Frontal cortex (tissue), 4 donors: ENCODE measurements around the gene CABP2. TPM values are rescaled to one million over a fixed set of nuclear protein-coding genes. Genes with fewer than 3 reads are reported as not detected.
"Not testable (repeated sequence)": the region's sequence is repeated elsewhere in the genome, so short reads cannot be mapped to it uniquely, and the experiment has no call there.

ENCODE experiments used
- DNase-seq, 2 donors: peaks; one replicate each; pipeline ENCODE4 v3.0.0; 2012; ENCODE audit warnings: low spot score in 2 of 2
- FAIRE-seq: peaks from 2 replicates; lab custom pipeline; 2012; peaks lifted over from hg19 to GRCh38; lab: Jason Lieb, UNC
- small RNA-seq: library from RNA; depleted of rRNA; stranded (forward); fragments of <200 nt; gene quantifications from one replicate; pipeline ENCODE3, GENCODE V24; 2014
- total RNA-seq: library from RNA; depleted of rRNA; stranded (reverse); fragments of >200 nt; gene quantifications from one replicate; pipeline ENCODE4 v1.2.3, GENCODE V29; 2014
- donor health status: control.
- donor health status: control.
- donor health status: control.

Gene CABP2
- total RNA-seq, 1 donor from 2014 or later: not detected

- FAIRE-seq (no peak), DNase-seq (no peak)
These were observed 39.2 kb downstream of the CABP2 start for GRCh38 chr11:67483831-67484665.

DNA sequence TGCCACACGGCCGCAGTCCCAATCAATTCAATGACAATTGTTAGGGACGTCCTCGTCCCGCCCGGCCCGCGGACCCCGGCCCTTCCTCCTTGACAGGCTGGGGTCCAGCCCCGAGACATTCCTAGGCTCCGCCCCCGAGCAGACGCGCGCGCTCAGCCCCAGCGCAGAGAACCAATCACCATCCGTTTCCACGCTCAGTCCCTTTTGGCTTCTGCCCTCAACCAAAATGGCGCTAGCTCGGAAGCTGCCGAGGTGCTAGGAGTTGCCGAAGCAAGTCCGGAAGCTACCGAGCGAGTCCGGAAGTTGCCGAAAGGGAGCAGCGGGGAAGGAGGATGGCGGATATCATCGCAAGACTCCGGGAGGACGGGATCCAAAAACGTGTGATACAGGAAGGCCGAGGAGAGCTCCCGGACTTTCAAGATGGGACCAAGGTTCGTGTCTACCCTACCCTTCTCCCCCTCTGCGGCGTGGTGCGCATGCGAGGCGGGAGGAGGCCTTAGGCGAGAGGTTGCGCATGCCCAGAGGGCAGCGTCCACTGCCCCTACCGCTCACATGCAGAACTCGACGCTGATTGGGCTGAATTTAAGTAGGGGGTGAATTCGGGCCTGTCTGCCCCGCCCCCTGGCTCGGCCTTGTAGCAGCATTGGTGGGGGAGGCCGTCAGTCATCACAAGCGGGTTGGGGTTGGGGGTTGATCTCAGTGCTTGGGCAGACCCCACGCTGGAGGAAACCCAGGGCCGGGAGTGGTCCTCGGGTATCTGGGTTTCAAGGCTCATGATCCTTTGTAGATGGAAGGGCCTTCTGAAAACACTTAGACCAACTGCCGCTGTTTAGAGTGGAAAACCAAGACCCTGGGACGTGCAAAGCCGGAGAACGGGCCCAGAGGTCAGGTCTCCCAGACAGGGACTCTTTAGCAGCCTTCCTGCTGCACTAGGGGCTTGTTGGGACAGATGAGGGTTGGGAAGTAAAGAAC is 40.1 kb downstream of the CABP2 start, which contains the start of gene AIP:
AIP (plus strand) TSS at position 200 of the 972 bp plus-strand sequence; CDS start at position 333, 133 bp downstream.
- FAIRE-seq: no peak

DNA sequence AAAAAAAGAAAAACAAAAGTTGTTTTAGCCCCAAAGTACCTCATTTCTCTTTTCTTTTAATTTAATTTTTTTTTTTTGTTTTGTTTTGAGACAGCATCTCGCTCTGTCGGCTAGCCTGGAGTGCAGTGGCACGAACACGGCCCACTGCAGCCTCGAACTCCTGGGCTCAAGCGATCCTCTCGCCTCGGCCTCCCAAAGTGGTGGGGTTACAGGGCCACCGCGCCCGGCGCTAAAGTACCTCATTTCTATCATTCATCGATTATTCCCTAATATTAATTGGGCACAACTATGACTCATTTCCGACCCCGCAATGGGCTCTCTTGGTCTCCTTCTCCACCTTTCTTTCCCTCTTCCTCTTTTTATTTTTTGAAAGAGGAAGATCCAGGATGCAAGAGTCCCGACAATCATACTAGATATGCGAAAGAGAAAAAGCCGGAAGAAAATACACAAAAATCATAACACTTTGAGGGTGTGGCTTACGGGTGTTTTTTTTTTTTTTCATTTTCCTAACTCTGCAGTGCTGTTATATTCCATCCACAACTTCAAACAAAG is 40.9 kb downstream of the CABP2 start:
- no peak for FAIRE-seq

More for the DNA sequence above, 40.1 kb downstream of the CABP2 start, which contains the start of gene AIP:
- peak; percentile 95 to 97 for DNase-seq

GRCh38 chr11:67477344-67478050 is 45.7 kb downstream of the CABP2 start:
- not testable (repeated sequence) for FAIRE-seq, DNase-seq

More for the DNA sequence above, 40.9 kb downstream of the CABP2 start:
- no peak for DNase-seq

GRCh38 chr11:67476692-67477091 is 46.6 kb downstream of the CABP2 start:
- not testable (repeated sequence) for FAIRE-seq, DNase-seq

DNA sequence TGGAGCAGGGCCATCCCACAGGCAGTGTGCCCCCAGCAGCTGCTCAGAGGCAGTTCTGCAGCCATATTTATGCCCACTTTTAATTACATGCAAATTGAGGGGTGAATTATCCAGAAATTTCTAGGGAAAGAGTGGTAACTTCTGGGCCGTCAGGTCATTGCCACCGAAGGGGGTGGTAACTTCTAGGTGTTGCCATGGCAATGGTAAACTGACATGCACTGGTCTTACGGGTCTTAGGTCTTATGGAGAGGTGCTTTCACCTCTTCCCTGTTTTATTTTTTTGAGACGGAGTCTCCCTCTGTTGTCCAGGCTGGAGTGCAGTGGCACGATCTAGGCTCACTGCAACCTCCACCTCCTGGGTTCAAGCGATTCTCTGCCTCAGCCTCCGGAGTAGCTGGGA is 50.4 kb downstream of the CABP2 start:
- FAIRE-seq (no peak), DNase-seq (no peak)

DNA sequence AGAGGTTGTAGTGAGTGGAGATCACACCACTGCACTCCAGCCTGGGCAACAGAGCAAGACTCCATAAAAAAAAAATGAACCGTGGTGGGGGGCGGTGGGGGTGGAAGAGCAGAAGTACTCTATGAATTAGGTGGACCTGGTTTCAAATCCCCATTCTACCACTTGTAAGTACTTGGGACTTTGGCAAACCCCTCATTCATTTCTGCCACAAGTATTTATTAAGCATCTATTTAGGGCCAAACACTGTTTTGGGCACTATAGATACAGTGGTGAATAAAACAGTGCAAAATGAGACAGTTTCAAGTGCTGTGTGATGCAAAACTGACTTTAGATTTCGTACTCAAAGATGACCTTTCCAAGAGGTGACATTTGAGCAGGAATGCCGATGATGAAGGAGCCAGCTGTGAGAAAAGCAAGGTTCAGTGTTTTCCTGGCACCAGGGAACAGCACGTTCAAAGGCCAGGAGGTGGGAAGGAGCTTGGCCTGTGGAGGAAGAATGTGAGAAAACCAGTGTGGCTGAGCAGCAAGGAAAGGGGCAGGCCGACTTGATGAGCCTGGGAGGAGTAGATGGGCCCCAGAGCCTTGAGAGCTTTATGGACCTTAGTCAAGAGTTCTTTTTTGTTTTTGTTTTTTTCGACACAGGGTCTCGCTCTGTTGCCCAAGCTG is 52.8 kb downstream of the CABP2 start:
- DNase-seq (no peak), FAIRE-seq (no peak)

GRCh38 chr11:67469508-67469811 is 53.8 kb downstream of the CABP2 start:
- FAIRE-seq (no peak), DNase-seq (no peak)

Small RNA genes lying within 50 kb of the gene (small RNA-seq; reads per million reads assigned to genes)
- not detected for gene MIR6752

Other genes starting within 250 kb of the CABP2 start
- gene ANKRD13D, start 234.1 kb downstream of the CABP2 start, total RNA-seq: 55.8 TPM
- gene SSH3, start 219.9 kb downstream of the CABP2 start, total RNA-seq: 2.0 TPM
- 3.7 TPM for gene POLD4, start 169.9 kb downstream of the CABP2 start, total RNA-seq
- gene CLCF1, start 149.8 kb downstream of the CABP2 start, total RNA-seq: under 0.01 TPM
- gene RAD9A, start 131.5 kb downstream of the CABP2 start, total RNA-seq: 11.8 TPM
- gene PPP1CA, start 121.6 kb downstream of the CABP2 start, total RNA-seq: 69.3 TPM
- not detected for gene TBC1D10C, start 119.4 kb downstream of the CABP2 start, total RNA-seq
- under 0.01 TPM for gene CARNS1, start 107.8 kb downstream of the CABP2 start, total RNA-seq
- gene RPS6KB2, start 95.0 kb downstream of the CABP2 start, total RNA-seq: 15.1 TPM
- not detected for gene PTPRCAP, start 85.8 kb downstream of the CABP2 start, total RNA-seq
- 24.1 TPM for gene CORO1B, start 80.0 kb downstream of the CABP2 start, total RNA-seq
- not detected for gene GPR152, start 70.7 kb downstream of the CABP2 start, total RNA-seq
- gene CABP4, start 68.1 kb downstream of the CABP2 start, total RNA-seq: not detected
- 17.5 TPM for gene TMEM134, start 54.2 kb downstream of the CABP2 start, total RNA-seq
- 89.3 TPM for gene AIP, start 40.4 kb downstream of the CABP2 start, total RNA-seq
- gene PITPNM1, start 18.1 kb downstream of the CABP2 start, total RNA-seq: 32.6 TPM
- 4.9 TPM for gene CDK2AP2, start 15.3 kb downstream of the CABP2 start, total RNA-seq
- gene GSTP1, start 60.4 kb upstream of the CABP2 start, total RNA-seq: 206 TPM
- 182 TPM for gene NDUFV1, start 83.5 kb upstream of the CABP2 start, total RNA-seq
- gene NUDT8, start 106.5 kb upstream of the CABP2 start, total RNA-seq: 1.2 TPM
- gene TBX10, start 116.3 kb upstream of the CABP2 start, total RNA-seq: not detected
- gene ACY3, start 127.3 kb upstream of the CABP2 start, total RNA-seq: not detected
- not detected for gene ALDH3B2, start 151.2 kb upstream of the CABP2 start, total RNA-seq